HepG2 (cell line): Measurements from ENCODE around the gene PHACTR3. TPM values are rescaled to one million over a fixed set of nuclear protein-coding genes. Genes with fewer than 3 reads are reported as not detected.

Experiments
- ATAC-seq: fragments of 200-7000 bp; cut with Tn5 transposase; 3 replicates; pipeline ENCODE4 v1.9.1; 2020; ENCODE audit warnings: mild to moderate bottlenecking, moderate library complexity
- BruUV-seq: library from RNA; stranded (reverse); fragments of 400-500 nt; replicated peaks from 2 replicates; lab custom pipeline; 2021; lab: Mats Ljungman, UMichigan
- CTCF ChIA-PET: fragments of 300-600 bp; formaldehyde crosslinking; extraction: SDS; loops from one replicate; lab custom pipeline; 2021; ENCODE audit warnings: low total read pairs, inconsistent platforms, low intra/inter-chr PET ratio; lab: Yijun Ruan, JAX
- POLR2A ChIA-PET: fragments of 350-600 bp; sonication (Branson Sonifier 250); formaldehyde crosslinking; loops from one replicate; lab custom pipeline; 2020; ENCODE audit warnings: antibody characterized with exemption, inconsistent platforms; lab: Yijun Ruan, JAX
- DNase-seq: peaks from one replicate; pipeline ENCODE4 v3.0.0-alpha.2; 2015; ENCODE audit warnings: low spot score
- FAIRE-seq: peaks from 3 replicates; lab custom pipeline; 2011; peaks lifted over from hg19 to GRCh38; lab: Jason Lieb, UNC
- H2AFZ ChIP-seq: one replicate; pipeline ENCODE4 v1.6.1; 2011; ENCODE audit warnings: low read length, inconsistent platforms
- H3K27ac ChIP-seq: fragments of 300-600 bp; 3 replicates; pipeline ENCODE4 v1.8.0; 2011; ENCODE audit warnings: mixed run types, mild to moderate bottlenecking, mixed read lengths, low read length, inconsistent platforms; ENCODE audit not compliant: insufficient read depth; ENCODE audit errors: extremely low read length
- H3K27me3 ChIP-seq, 2 experiments: fragments of 200-600 bp in 1 of 2; 2 replicates in 1 of 2; 3 replicates in 1 of 2; pipeline versions ENCODE4 v1.6.0 to v1.8.0; 2011; ENCODE audit warnings: low read length in 2 of 2, mild to moderate bottlenecking in 2 of 2, moderate library complexity in 2 of 2, inconsistent platforms in 1 of 2; ENCODE audit not compliant: insufficient read depth in 2 of 2, control insufficient read depth in 1 of 2
- H3K36me3 ChIP-seq, 2 experiments: fragments of 200-600 bp in 1 of 2; replicated peaks in 1 of 2; 2 replicates in 1 of 2; 3 replicates in 1 of 2; pipeline versions ENCODE4 v1.5.1 to v1.8.0; 2011; ENCODE audit warnings: low read length in 2 of 2, inconsistent platforms in 1 of 2; ENCODE audit not compliant: insufficient read depth in 2 of 2, control insufficient read depth in 1 of 2
- H3K4me1 ChIP-seq: 2 replicates; pipeline ENCODE4 v1.5.1; 2012; ENCODE audit warnings: low read length, inconsistent platforms; ENCODE audit not compliant: insufficient read depth
- H3K4me2 ChIP-seq: 2 replicates; pipeline ENCODE4 v1.6.0; 2011; ENCODE audit warnings: low read depth, low read length, inconsistent platforms
- H3K4me3 ChIP-seq, 3 experiments: fragments of 200-600 bp in 1 of 3; sonication (generic), shearing (Covaris generic) in 1 of 3; replicated peaks in 1 of 3; 2 replicates each; pipeline ENCODE4 v1.5.1; 2011 to 2016; ENCODE audit warnings: low read length in 3 of 3, inconsistent platforms in 2 of 3, low read depth in 2 of 3, mild to moderate bottlenecking in 2 of 3, control low read depth in 1 of 3, mixed read lengths in 1 of 3; ENCODE audit not compliant: insufficient read depth in 1 of 3
- H3K79me2 ChIP-seq: one replicate; pipeline ENCODE4 v1.6.1; 2011; ENCODE audit warnings: low read length, inconsistent platforms; ENCODE audit not compliant: insufficient read depth
- H3K9ac ChIP-seq: 2 replicates; pipeline ENCODE4 v1.6.0; 2011; ENCODE audit warnings: mild to moderate bottlenecking, low read depth, low read length, inconsistent platforms; ENCODE audit not compliant: insufficient read depth
- H3K9me3 ChIP-seq: 2 replicates; pipeline ENCODE4 v1.5.1; 2012; ENCODE audit warnings: mild to moderate bottlenecking, low read length
- H4K20me1 ChIP-seq: 2 replicates; pipeline ENCODE4 v1.6.0; 2011; ENCODE audit warnings: inconsistent platforms, mild to moderate bottlenecking, low read length, moderate library complexity; ENCODE audit not compliant: insufficient read depth
- CENPX ChIP-seq: sonication (generic); formaldehyde crosslinking; IDR thresholded peaks from 2 replicates; pipeline ENCODE4 v1.9.0; 2021; ENCODE audit warnings: mild to moderate bottlenecking, missing genetic modification reagents, moderate library complexity
- DMAP1 ChIP-seq: IDR thresholded peaks from 2 replicates; pipeline ENCODE4 v1.6.1; 2016
- FOSL1 ChIP-seq: sonication (generic); formaldehyde crosslinking; IDR thresholded peaks from 2 replicates; pipeline ENCODE4 v1.9.0; 2021; ENCODE audit warnings: missing genetic modification reagents, borderline replicate concordance
- JUNB ChIP-seq: sonication (generic); formaldehyde crosslinking; IDR thresholded peaks from 2 replicates; pipeline ENCODE4 v1.8.0; 2022; ENCODE audit warnings: missing genetic modification reagents, mild to moderate bottlenecking, borderline replicate concordance
- PLRG1 ChIP-seq: fragments of 450-650 bp; conservative IDR thresholded peaks from 2 replicates; pipeline ENCODE4 v1.6.1; 2016
- SALL2 ChIP-seq: sonication (generic); formaldehyde crosslinking; IDR thresholded peaks from 2 replicates; pipeline ENCODE4 v1.8.1; 2023; ENCODE audit warnings: mild to moderate bottlenecking, missing genetic modification reagents, inconsistent platforms
- TARDBP ChIP-seq: sonication (generic); formaldehyde crosslinking; IDR thresholded peaks from 2 replicates; pipeline ENCODE4 v1.8.0; 2022; ENCODE audit warnings: mild to moderate bottlenecking, missing genetic modification reagents
- U2AF2 ChIP-seq: fragments of 200-400 bp; formaldehyde crosslinking; IDR thresholded peaks from 2 replicates; pipeline ENCODE4 v1.6.1; 2017; ENCODE audit warnings: low read depth, mild to moderate bottlenecking, low read length
- ZNF282 ChIP-seq: fragments of 450-650 bp; IDR thresholded peaks from 2 replicates; pipeline ENCODE4 v1.6.1; 2018; ENCODE audit not compliant: partially characterized antibody
- WGBS: methylation state at CpG from one replicate; pipeline ENCODE4 v1.1.6; 2017; ENCODE audit warnings: low lambda C conversion rate; 5-methylcytosine and 5-hydroxymethylcytosine counted together
- in situ Hi-C: cut with HindIII; loops from 2 replicates; pipeline ENCODE4 v1.10.0; 2017; ENCODE audit warnings: low pct_unique_long_range_greater_than_20kb; ENCODE audit not compliant: extremely low pct_ligation_motif_present
- intact Hi-C: fragments of 100-400 bp; cut with micrococcal nuclease; formaldehyde crosslinking; loops from one replicate; pipeline ENCODE4 v1.10.0; 2022; ENCODE audit not compliant: unreplicated experiment
- polyA plus RNA-seq, 8 experiments: library from polyadenylated mRNA; depleted of rRNA in 3 of 8; stranded (reverse) in 7 of 8; unstranded in 1 of 8; fragments of >200 nt; fragmentation: Illumina TruSeq in 4 of 8; extraction: Trizol in 4 of 8; gene quantifications; 2 replicates each; pipeline versions ENCODE4 v1.2.1 to v1.2.3, GENCODE V29; 2011 to 2016; ENCODE audit warnings: low read depth in 4 of 8, missing spikeins in 1 of 8, mixed read lengths in 1 of 8; ENCODE audit not compliant: insufficient read depth in 1 of 8
- total RNA-seq, 5 experiments: library from RNA; depleted of rRNA; stranded (reverse); fragments of >200 nt; fragmentation: Illumina TruSeq; extraction: Trizol; gene quantifications; 2 replicates each; pipeline ENCODE4 v1.2.3, GENCODE V29; 2016; ENCODE audit warnings: low read depth in 1 of 5
- TF ChIP-seq, protein P1 (sequence below): sonication (generic); formaldehyde crosslinking; IDR thresholded peaks from 2 replicates; pipeline ENCODE4 v1.8.0; 2022; ENCODE audit warnings: mild to moderate bottlenecking, missing genetic modification reagents, borderline replicate concordance
- TF ChIP-seq, protein P2 (sequence below): sonication (generic); formaldehyde crosslinking; IDR thresholded peaks from 2 replicates; pipeline ENCODE4 v1.5.0; 2020; ENCODE audit warnings: missing genetic modification reagents
- TF ChIP-seq, protein P3 (sequence below): sonication (generic); formaldehyde crosslinking; IDR thresholded peaks from 2 replicates; pipeline ENCODE4 v1.4.0; 2020; ENCODE audit warnings: mild to moderate bottlenecking, missing genetic modification reagents

The PHACTR3 gene
- total and polyA plus RNA-seq, 2 of the 13 experiments (the other 11 are each of a cell fraction or from before 2014, with no cell fraction given): not detected

DNA sequence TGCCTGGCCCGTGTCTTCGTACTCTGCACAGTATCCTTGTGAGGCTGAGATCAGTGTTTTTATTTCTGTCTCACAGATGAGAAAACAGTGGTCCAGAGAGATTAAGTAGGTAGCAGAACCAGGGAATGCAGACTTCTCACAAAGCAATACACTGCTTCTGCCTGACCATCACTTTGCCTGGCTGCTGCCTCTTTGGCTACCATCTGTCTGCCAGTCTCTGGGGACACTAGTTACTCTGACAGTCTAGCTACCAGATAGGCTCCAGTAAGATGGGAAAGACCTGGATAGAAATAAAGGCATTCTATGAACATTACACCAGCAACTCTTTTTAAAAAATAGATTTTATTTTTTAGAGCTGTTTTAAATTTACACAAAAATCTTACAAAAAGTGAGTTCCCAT lies 96.9 kb downstream of the PHACTR3 start:
- Histone ChIP-seq H3K36me3 (no peaks in the 10 kb centered on the region), H2AFZ (no peak overlapping the region), H3K27me3 (peaks cover 0 to 2% of the 10 kb centered on the region in 2 experiments; a peak in 1 of 5 replicates), H3K9ac (no peak overlapping the region), H3K9me3 (no peaks in the 10 kb centered on the region), H3K27ac (no peak overlapping the region), H3K4me1 (no peaks in the 10 kb centered on the region), H4K20me1 (no peaks in the 10 kb centered on the region), H3K4me2 (no peak overlapping the region), H3K4me3 (no peak overlapping the region), H3K79me2 (no peaks in the 10 kb centered on the region)
- BruUV-seq: no TSS peak
- TF ChIP-seq FOSL1 (CRISPR knock-in tag): no peak
- ATAC-seq: no peak
- in situ Hi-C loops (no loop called here), intact Hi-C loops (no loop called here)
- 3% methylated on average over 2 of the region's 2 CpGs for WGBS
- DNase-seq: no peak
- FAIRE-seq: no peak
- CTCF ChIA-PET: no interaction called here
- POLR2A ChIA-PET: no interaction called here

DNA sequence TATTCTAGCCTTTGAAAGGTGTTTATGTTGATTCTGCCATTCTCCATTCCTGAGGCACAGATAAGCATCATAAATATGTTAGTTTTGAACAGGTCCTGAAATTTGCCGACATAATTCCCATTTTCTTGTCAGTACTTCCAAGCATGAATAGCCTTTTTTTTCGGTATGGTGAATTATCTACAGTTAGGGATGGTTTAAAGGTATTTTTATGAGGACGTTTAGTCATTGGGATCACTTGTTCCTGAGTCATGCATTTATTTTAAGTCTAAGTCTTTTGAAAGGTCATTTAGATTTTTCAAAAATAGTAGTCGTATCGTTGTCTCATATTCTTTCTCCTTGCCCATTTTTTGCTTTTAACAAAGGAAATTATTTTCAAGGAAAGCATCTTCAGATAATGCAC lies 98.7 kb downstream of the PHACTR3 start:
- Histone ChIP-seq H2AFZ (no peak overlapping the region), H3K4me3 (no peak overlapping the region), H4K20me1 (no peaks in the 10 kb centered on the region), H3K9me3 (peaks cover 2% of the 10 kb centered on the region; the same call in 1 of the 2 replicates), H3K79me2 (no peaks in the 10 kb centered on the region), H3K4me1 (no peaks in the 10 kb centered on the region), H3K9ac (no peak overlapping the region), H3K27me3 (no peaks in the 10 kb centered on the region), H3K36me3 (no peaks in the 10 kb centered on the region), H3K4me2 (no peak overlapping the region), H3K27ac (no peak overlapping the region)
- BruUV-seq: no TSS peak
- ATAC-seq (no peak), FAIRE-seq (no peak), DNase-seq (no peak)
- POLR2A ChIA-PET: no interaction called here
- intact Hi-C loops: no loop called here
- in situ Hi-C loops: no loop called here
- CTCF ChIA-PET: no interaction called here
- WGBS: 2% methylated on average over 5 of the region's 5 CpGs
- TF ChIP-seq ZNF282: no peak
- no peak for TF ChIP-seq TARDBP (CRISPR knock-in tag)
- TF ChIP-seq DMAP1 (CRISPR knock-in tag): no peak
- no peak for TF ChIP-seq SALL2 (CRISPR knock-in tag)
- TF ChIP-seq, protein P1, sequence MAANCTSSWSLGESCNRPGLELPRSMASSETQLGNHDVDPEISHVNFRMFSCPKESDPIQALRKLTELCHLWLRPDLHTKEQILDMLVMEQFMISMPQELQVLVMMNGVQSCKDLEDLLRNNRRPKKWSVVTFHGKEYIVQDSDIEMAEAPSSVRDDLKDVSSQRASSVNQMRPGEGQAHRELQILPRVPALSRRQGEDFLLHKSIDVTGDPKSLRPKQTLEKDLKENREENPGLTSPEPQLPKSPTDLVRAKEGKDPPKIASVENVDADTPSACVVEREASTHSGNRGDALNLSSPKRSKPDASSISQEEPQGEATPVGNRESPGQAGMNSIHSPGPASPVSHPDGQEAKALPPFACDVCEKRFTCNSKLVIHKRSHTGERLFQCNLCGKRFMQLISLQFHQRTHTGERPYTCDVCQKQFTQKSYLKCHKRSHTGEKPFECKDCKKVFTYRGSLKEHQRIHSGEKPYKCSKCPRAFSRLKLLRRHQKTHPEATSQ: no peak
- TF ChIP-seq, protein P2, sequence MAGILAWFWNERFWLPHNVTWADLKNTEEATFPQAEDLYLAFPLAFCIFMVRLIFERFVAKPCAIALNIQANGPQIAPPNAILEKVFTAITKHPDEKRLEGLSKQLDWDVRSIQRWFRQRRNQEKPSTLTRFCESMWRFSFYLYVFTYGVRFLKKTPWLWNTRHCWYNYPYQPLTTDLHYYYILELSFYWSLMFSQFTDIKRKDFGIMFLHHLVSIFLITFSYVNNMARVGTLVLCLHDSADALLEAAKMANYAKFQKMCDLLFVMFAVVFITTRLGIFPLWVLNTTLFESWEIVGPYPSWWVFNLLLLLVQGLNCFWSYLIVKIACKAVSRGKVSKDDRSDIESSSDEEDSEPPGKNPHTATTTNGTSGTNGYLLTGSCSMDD: no peak
- TF ChIP-seq CENPX (CRISPR knock-in tag): no peak
- no peak for TF ChIP-seq JUNB (CRISPR knock-in tag)
- TF ChIP-seq PLRG1: no peak
- TF ChIP-seq, protein P3, sequence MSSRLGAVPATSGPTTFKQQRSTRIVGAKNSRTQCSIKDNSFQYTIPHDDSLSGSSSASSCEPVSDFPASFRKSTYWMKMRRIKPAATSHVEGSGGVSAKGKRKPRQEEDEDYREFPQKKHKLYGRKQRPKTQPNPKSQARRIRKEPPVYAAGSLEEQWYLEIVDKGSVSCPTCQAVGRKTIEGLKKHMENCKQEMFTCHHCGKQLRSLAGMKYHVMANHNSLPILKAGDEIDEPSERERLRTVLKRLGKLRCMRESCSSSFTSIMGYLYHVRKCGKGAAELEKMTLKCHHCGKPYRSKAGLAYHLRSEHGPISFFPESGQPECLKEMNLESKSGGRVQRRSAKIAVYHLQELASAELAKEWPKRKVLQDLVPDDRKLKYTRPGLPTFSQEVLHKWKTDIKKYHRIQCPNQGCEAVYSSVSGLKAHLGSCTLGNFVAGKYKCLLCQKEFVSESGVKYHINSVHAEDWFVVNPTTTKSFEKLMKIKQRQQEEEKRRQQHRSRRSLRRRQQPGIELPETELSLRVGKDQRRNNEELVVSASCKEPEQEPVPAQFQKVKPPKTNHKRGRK (CRISPR knock-in tag): no peak
- TF ChIP-seq U2AF2: no peak
